IPS-11a (cell line): Measurements from ENCODE around the gene FSIP1.

Experiments
- H3K4me3 ChIP-seq: one replicate; pipeline ENCODE4 v1.5.1; 2013; ENCODE audit warnings: low read depth, low read length, control low read depth

The FSIP1 gene

DNA sequence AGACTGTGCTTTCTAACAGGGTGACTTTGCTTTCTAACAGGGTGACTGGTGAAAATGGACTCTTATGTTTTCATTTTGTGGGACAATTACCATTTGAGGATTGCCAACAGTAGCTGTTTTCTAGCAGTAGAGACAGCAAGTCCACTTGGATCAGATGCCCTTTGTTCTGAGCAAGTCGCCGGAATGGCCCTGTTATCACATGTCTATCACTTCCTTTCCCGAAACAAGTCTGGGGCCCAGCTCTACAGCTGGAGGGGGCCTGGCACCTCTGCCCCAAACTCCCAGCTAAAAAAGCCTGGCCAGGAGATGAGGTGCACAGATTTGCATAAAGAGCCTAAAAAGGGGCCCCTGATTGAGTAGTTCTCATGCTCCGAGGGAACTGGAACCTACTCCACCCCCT, 157.2 kb downstream of the FSIP1 start:
- no peak overlapping the region for H3K4me3 ChIP-seq

DNA sequence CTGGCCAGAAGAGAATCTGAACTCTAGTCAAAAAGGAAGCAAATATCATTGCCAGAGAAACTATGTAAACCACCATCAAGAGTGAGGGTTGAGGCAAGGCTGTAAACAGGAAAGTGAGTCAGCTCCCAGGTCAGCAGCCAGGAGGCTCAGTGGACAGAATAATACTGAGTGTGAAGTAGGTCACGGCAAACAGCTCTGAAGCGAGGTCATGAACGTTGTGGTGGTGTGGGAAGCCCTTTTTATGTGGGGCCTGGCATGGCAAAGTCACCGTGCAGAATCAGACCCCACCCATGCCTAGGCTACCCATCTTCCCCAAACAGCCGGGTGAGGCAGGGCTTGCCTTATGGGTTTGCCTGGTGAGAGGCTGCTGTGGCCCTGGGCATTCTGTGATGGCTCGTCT, 157.8 kb downstream of the FSIP1 start:
- no peak overlapping the region for H3K4me3 ChIP-seq

DNA sequence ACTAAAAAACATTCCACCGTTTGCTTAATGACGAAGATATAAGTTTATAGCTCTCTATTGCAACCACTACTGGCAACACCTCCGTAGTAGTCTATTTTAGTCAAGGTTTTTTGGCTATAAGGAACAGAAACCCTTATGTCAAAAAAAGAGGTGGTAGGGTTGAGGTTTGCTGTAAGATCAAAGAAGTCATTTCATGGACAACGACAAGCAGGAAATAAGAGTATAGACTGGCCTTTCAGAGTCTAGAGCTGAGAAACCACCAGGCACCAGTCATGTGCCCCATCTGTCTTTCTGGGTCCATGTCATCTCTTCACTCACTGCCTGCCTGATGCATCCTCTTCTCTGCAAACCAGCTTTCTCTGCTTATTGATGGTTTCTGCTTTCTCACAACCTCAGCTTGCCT, 159.1 kb downstream of the FSIP1 start:
- H3K4me3 ChIP-seq: no peak overlapping the region

DNA sequence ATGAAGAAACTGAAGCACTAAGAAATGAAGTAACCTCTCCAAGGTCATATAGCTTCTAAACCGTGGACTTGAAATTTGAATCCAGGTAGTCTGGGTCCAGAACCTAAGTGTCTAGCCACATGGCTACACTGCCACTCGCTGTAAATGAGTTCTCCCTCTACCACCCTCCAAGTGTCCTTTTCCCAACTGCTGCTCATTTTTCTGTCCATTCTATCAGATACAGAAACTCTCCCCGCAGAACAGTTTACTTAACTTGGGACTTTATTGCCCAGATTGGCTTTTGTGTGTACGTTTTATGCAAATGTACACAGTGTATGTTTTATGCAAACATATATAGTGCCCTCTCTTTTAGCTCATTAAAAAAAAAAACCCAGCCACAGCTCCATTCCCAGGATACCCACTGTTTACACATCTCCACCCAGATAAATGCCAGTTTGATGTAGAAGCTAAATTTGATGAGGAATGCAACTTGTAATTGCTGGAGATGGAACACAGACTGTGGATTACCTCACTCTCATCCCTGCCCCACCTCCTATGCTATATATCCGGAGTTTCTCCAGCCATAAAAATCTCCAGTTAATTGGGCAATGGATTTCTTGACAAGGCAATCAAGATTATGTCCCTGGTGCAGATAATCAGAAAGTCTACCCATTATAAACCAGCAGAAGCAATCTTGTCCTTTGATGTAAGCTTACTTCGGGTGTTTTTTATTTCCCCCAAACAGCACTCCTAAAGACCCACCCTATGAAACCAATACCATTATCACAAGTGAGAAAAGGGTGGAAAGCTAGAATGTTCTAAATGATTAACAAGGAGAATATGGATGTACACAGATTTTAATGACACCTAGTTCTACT, 159.8 kb downstream of the FSIP1 start:
- H3K4me3 ChIP-seq: no peak overlapping the region

DNA sequence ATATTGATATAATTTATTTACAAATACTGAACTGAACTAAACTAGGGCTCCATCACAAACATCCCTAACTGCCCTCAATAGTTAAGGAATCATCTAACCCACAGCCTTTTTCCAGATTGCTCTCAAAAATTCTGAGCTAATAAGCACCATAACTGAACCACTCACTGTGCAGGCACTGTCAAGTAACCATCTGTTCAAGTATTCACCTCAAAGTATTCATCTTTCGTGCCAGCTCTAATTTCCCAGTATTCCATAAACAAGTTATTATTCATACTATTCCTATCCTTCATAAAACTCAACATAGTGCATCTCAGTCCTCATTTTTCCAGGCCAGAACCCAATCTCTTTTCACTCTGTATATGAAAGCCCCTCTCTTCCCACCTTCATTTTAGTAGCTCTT, 160.7 kb downstream of the FSIP1 start:
- H3K4me3 ChIP-seq: no peak overlapping the region

DNA sequence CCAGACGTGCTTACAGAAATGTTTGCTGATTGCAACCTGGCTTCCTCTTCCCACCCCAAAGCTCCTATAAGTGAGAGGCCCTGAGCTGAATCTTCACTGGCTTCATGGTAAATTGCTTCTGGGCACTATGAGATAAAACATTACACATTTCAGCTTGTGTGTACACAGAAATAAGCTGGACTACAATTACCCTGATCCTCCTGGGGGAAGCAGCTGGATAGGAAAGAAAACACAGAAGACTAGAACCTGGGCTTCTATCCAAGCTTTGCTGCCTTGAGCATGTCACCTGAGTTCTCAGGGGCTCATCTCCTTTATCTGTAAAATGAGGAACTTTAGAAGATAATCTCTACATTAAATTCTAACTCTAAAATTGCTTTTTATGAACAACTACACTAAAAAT, 161.4 kb downstream of the FSIP1 start:
- H3K4me3 ChIP-seq: no peak overlapping the region

DNA sequence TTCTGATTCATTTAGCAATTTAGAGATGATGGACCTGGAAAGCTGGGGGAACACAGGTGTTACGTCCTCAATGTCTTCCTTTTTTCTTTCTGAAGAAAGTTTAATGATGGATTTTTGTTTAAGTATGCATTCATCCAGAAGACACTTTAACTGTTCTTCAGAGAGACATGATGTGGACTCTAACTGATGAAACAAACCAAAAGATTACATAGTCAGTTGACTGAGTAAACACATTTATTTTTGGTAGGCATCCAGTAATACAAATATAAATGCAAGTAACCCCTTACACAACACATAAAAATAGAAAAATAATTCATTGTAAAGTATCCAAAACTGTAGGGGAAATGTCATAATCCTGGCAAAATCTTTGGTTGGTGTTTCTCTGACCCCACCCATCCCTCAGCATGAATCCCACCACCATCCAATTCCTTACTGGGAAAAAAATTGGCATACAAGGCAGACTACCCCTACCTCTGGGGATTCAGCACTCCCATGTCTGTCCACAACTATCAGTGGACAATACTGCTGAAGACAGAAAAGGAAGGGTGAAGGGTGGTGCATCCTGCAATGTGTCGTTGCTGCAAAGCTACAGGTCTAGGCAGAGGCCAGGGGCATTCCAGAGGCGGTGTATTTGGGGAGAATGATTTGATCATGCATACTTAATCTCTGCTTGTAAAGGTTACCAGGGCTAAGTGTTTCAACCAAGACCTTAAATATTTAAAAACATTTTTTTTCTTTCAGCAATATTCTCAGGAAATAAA, 164.4 kb downstream of the FSIP1 start:
- H3K4me3 ChIP-seq: no peak overlapping the region

DNA sequence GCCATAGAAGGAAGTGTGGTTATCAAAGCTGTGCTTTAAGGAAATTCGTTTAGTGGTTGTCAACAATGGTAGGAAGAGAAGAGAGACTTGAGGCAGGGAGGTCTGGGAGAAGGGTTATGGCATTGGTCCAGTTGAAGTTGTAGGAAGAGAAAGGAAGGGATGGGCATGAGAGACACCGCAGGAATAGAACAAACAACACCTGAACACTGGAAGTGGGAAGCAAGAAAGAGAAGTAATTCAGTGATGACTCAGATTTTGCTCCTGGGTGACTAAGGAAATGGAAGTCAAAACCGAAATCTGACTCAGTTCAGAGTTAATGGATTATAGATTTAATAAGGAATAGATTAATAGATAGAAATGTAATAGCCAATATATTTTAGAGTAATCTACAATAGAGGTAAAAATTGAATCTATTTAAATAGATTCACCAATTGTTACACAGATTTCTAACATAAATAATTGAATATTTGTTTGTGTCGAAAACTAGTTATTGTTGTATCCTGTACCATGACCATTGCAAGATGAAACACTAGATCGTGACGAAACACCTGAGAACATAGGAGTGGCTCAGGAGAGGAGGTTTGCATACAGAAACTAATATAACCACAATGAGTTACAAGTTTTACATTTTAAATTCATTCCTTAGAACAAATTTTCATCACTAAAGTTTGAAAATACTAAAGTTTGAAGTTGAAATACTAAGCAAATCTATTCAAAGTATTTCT, 165.7 kb downstream of the FSIP1 start:
- H3K4me3 ChIP-seq: no peak overlapping the region

DNA sequence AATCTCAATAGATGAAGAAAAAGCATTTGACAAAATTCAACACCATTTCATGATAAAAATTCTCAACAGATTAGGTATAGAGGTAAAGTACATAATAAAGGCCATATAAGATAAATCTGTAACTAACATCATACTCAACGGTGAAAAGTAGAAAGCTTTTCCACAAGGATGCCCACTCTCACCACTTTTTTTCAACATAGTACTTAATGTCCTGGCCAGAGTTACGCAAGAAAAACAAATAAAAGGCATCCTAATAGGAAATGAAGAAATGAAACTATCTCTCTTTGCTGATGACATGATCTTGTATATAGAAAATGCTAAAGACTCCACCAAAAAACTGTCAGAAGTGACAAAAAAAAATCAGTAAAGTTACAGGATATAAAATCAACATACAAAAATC, 168.8 kb downstream of the FSIP1 start:
- no peak overlapping the region for H3K4me3 ChIP-seq

DNA sequence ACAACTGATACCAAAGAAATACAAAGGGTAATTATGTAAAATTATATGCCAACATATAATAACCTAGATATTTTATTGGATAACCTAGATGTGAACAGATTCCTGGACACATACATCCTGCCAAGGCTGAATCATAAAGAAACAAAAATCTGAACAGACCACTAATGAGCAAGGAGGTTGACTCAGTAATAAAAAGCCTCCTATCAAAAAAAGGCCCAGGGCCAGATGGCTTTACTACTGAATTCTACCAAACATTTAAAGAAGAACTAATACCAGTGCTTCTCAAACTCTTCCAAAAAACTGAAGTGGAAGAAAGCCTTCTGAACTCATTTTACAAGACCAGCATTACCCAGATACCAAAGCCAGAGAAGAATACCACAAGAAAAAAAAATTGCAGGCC, 169.4 kb downstream of the FSIP1 start:
- H3K4me3 ChIP-seq: no peak overlapping the region

DNA sequence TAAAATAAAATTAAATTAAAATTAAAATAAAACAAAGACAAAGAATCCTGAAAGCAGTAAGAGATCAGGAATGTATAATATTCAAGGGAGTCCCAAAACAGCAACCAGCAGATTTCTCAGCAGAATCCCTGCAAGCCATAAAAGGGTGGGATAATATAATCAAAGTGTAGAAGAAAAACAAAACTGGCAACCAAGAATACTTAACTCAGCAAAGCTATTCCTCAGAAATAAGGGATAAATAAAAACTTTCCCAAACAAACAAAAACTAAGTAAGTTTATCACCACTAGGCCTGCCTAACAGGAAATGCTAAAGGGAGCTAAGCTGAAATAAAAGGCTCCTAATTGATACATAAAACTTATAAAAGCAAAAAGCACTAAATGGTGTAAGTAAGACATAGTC, 172.0 kb downstream of the FSIP1 start:
- H3K4me3 ChIP-seq: no peak overlapping the region

DNA sequence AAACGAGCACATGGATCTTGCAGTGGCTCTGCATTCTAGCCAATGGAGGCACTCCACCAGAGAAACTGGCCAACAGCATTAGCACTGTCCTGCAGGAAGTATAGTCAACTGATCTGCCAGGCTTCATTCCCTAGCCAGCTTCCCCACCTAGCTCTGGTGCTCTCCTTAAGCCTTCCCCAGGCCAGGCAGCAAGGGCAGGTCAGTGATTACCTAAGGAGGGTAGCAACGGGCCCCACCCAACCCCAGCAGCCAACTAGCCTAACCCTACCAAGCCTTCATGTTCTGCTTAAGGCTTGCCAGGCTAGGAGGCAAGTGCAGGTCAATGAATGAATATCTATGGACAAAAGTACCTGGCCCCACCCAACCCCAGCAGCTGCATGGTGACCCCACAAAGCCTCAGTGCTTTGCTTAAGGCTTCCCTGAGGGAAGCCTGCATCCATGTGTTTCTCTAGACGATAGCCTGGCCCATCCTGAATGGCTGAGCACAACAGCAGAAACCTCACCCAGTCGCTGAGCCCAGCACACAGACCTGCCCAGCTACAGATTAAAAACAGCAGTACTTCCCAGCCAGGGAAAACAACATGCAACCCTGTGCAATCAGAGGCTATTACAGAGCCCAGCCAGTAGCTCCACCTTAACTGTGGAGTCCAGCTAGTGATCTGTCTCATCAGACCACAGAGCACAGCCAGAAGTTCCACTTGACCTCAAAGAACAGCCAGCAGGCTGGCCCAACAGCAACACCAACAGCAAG, 173.3 kb downstream of the FSIP1 start:
- no peak overlapping the region for H3K4me3 ChIP-seq

DNA sequence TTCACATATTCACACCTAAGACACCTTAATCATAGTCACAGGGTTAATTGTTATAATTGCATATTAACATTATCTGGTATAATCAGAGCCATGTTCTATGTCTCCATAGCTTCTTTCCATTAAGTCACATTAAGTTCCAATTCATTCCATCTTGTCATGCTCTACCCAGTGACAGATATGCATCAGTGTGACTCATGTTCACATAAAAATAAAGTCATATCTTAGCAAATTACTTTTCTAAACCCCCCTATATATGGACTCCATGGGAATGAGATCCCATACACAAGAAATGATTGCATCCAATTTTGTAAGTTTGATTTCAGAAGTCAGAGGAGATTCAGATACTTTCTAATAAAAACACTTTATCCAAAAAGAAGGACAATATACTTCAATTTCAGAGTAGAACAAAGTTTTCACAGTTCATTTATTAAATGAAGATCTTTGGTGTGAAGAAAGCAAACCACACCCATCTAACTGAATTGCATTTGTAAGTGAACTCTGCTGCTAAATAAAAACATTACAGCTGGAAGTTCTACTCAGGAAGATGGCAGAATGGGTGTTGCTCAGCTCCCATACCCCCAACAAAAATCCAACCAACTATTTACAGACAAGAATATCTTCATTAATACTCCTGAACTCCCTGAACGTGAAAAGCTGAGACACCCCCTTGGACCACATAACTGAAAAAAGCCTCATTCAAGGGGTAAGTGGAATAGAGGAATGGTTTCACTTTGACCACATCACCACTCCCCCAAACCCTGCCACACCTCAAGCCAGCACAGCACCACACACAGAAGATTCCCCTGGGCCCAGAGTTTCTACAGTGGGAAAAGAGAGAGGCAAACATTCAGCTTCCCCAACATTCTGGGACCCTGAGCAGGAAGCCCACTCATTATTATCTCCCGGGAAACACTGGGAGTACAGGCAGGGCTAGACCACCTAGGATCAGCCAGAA, 174.2 kb downstream of the FSIP1 start:
- no peak overlapping the region for H3K4me3 ChIP-seq

DNA sequence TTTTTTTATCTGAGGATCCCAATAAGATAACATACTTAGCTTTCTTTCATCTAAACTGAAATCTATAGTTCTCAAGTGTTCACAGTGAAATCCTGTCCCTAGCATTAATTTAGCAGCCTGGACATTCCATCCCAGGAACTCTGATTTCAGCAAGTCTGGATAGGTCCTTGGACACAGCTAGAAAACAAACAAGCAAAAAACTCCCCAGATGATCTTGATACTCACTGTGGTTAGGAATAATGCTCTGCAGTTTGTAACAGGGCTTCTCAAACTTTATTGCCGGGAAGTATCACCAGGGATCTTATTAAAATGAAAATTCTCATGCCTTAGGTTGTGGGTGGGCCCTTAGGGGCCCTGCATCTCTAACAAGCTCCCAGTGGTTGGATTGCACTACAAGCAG, 177.5 kb downstream of the FSIP1 start:
- H3K4me3 ChIP-seq: no peak overlapping the region

DNA sequence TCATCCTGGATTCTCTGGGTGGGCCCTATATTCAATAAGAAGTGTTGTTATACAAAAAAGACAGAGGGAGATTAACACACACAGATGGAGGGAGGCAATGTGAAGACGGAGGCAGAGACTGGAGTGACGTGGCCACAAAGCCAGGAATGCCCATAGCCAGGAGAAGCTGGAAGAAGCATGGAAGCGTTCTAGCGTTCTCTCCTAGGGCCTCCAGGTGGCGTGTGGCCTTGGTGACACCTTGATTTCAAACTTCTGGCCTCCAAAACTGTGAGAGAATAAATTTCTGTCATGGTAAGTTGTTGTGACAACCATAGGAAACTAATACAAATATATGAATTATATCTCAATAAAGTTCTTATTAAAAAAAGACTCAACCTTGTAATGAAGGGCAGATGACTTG, 180.5 kb downstream of the FSIP1 start:
- H3K4me3 ChIP-seq: no peak overlapping the region

DNA sequence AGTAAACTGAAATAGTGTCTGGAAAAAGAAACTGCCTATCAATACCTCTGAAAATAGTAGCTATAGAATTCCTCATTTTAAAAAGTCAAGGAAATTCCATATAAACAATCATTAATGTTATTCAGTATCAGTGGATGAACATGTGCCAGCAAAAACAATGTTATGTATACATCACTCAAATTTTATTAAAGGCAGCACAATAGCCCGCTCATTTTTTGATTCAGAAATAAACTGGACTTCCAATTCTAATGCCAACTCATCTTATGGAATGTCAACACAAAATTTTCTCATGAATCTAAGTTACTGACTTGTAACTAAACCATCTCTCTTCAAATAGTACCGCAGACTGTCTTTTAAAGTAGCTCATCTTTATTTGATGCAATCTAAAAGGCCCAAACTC, 182.8 kb downstream of the FSIP1 start:
- no peak overlapping the region for H3K4me3 ChIP-seq

DNA sequence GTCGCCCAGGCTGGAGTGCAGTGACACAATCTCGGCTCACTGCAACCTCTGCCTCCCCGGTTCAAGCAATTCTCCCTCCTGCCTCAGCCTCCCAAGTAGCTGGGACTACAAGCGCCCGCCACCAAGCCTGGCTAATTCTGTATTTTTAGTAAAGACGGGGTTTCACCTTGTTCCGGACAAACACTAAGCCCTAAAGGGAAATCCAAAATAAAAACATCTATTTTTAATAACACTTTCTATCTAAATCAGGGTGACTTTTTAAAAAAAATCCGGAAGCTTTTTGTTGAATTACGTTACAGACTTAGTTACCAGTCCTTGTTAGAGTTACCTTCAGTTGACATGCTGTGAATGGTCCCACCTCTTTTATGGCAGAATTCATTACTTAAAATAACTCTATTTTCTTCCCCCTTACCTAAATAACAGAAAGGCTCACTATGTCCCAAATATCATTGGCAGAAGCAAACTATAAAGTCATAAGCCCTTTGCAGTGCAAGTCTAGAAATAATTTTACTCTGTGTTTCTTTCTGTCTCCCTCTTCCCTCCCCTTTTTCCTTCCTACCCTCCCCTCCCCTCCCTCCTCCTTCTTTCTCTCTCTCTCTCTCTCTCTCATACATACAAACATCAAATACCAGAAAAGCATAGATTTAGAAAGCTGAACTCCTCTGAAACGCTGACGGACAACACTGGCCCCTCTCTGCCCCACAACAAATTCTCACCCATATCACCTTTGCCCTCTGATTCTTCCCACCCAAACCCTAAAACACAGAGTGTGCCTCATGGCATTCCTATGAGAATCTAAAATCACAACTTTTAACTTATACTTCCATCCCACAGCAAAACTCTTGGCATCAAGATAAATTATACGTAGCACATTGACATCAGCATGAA, 183.4 kb downstream of the FSIP1 start:
- H3K4me3 ChIP-seq: no peak overlapping the region

DNA sequence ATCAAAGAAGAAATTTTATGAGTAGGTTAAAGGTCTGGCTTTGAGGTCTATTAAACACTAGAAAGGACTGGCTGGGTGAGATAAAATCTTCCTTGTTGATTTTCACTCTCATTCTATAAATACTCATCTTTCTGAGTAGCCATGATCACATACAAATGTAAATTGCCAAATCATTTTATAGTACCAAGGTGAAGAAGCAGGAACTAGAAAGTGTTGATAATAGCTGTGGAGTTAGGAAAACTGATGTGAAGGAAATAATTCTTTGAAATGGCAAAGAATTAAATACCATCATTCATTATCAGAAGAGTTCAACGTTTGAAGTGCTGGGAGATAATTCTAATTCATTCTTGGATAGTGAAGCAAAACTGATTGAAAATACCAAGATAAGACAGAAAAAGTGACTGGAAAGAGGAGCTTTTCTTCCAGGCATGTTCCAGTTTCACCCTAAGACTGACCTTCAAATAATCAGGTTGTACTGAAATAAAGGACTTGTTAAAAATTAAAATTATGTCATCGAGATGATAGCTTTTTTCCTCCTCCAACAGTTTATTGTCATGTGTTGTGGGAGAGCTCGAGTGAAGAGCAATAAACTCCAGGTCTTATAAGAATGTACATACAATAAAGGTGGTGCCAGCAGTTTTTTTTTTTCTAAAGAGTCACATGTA, 184.3 kb downstream of the FSIP1 start:
- no peak overlapping the region for H3K4me3 ChIP-seq
